Gastroesophageal sphincter (tissue), 3 donors: ENCODE data around the gene AGBL4.

Experiments
- EP300 ChIP-seq: sonication (generic); formaldehyde crosslinking; IDR thresholded peaks from one replicate; pipeline ENCODE4 v1.6.1; 2017; ENCODE audit warnings: antibody characterized with exemption, mild to moderate bottlenecking
- POLR2A ChIP-seq, 2 donors: fragments of 450-650 bp; IDR thresholded peaks; one replicate each; pipeline ENCODE4 v1.6.1; 2017; ENCODE audit warnings: antibody characterized with exemption in 2 of 2, mild to moderate bottlenecking in 2 of 2, moderate library complexity in 1 of 2
- POLR2AphosphoS5 ChIP-seq: sonication (generic); formaldehyde crosslinking; IDR thresholded peaks from one replicate; pipeline ENCODE4 v1.6.1; 2017; ENCODE audit warnings: antibody characterized with exemption
- TF ChIP-seq, protein P1 (sequence below), 4 experiments: fragments of 200-600 bp in 2 of 4; fragments of 450-650 bp in 2 of 4; sonication (generic) in 1 of 4; IDR thresholded peaks; one replicate each; pipeline ENCODE4 v1.5.1; 2017 to 2019; ENCODE audit warnings: antibody characterized with exemption in 4 of 4, mild to moderate bottlenecking in 2 of 4, moderate library complexity in 2 of 4

- TF ChIP-seq, protein P1, sequence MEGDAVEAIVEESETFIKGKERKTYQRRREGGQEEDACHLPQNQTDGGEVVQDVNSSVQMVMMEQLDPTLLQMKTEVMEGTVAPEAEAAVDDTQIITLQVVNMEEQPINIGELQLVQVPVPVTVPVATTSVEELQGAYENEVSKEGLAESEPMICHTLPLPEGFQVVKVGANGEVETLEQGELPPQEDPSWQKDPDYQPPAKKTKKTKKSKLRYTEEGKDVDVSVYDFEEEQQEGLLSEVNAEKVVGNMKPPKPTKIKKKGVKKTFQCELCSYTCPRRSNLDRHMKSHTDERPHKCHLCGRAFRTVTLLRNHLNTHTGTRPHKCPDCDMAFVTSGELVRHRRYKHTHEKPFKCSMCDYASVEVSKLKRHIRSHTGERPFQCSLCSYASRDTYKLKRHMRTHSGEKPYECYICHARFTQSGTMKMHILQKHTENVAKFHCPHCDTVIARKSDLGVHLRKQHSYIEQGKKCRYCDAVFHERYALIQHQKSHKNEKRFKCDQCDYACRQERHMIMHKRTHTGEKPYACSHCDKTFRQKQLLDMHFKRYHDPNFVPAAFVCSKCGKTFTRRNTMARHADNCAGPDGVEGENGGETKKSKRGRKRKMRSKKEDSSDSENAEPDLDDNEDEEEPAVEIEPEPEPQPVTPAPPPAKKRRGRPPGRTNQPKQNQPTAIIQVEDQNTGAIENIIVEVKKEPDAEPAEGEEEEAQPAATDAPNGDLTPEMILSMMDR (IDR thresholded peaks at IDR 0.05): no peak
- TF ChIP-seq EP300: no peak
- TF ChIP-seq POLR2AphosphoS5: no peak
- TF ChIP-seq POLR2A (IDR thresholded peaks at IDR 0.05): no peak
These were observed 199.5 kb downstream of the AGBL4 start for GRCh38 chr1:49824261-49824660.
